Activated CD4-positive, alpha-beta T cell treated with anti-CD3 and anti-CD28 coated beads, Interleukin-2, Interleukin-6, amounts not matched to agents 100 ng/mL and 50 ng/mL, durations not matched to agents 16 hours and 8 hours (primary cell): ENCODE data around the gene KLRC2.
"Not testable (repeated sequence)": the region's sequence is repeated elsewhere in the genome, so short reads cannot be mapped to it uniquely, and the experiment has no call there.

ENCODE experiments used
- DNase-seq: peaks from one replicate; pipeline ENCODE4 v3.0.0-alpha.2; 2020

The KLRC2 gene

DNA sequence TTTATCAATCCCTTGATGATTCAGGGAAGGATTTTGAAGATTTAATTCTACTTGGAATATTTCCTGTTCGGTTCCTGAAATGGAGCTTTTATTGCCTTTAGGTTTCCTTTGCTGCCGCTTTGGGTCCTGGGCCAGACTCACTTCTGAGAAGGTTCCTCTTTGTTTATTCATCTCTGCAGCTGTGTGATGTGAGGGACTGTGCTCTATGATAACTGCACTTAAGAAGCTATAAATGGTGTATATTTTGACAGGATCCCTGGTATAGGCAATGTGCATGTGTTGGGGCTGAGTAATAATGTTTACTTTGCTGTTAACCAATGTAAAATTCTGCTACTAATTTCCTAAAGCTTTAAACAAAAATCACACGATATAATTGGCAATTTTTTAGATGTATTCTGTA lies at the start of gene KLRC2:
TSS of gene KLRC2 (minus strand) at position 195 of the 400 bp plus-strand sequence. CDS start at position 171, 24 bp downstream.
- not testable (repeated sequence) for DNase-seq

DNA sequence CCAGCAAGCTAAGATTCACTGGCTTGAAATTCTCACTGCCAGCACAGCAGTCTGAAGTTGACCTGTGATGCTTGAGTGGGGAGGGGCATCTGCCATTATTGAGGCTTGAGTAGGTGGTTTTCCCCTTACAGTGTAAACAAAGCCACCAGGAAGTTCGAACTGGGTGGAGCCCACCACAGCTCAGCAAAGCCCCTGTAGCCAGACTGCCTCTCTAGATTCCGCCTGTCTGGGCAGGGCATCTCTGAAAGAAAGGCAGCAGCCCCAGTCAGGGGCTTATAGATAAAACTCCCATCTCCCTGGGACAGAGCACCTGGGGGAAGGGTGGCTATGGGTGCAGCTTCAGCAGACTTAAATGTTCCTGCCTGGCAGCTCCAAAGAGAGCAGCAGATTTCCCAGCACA lies 46.1 kb upstream of the KLRC2 start:
- not testable (repeated sequence) for DNase-seq

DNA sequence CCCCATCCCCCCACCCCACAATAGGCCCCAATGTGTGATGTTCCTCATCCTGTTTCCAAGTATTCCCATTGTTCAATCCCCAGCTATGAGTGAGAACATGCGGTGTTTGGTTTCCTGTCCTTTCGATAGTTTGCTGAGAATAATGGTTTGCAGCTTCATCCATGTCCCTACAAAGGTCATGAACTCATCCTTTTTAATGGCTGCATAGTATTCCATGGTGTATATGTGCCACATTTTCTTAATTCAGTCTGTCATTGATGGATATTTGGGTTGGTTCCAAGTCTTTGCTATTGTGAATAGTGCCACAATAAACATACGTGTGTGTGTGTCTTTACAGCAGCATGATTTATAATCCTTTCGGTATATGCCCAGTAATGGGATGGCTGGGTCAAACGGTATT lies 37.0 kb upstream of the KLRC2 start:
- not testable (repeated sequence) for DNase-seq

DNA sequence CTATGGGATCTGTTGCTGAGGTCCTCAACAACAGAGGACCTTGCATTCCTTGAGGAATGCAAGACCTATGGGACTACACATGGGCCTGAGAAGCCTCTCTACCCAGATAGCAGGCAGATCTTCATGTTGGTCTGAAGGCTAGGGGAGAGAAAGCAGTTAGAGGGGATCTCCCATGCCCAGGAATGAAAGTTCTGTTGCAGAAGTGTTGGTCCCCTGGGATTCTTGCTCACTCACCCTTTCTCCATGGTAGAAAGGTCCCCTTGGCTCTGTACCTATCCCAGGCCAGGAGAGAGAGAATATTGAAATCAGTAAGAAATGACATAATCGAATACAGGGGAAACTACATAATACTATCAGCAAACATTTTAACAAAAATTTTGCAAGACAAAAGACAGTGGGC lies 33.9 kb upstream of the KLRC2 start:
- no peak for DNase-seq

DNA sequence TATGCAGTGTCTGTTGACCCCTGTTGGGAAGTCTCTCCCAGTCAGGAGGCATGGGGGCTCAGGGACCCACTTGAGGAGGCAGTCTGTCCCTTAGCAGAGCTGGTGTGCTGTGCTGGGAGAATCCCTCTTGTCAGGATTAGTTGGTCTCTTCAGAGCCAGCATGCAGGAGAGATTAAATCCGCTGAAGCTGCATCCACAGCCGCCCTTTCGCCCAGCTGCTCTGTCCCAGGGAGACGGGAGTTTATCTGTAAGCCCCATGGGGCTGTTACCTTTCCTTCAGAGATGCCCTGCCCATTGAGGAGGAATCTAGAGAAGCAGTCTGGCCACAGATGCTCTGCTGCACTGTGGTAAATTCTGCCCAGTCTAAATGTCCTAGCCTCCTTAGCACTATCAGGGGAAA lies 30.5 kb upstream of the KLRC2 start:
- no peak for DNase-seq

DNA sequence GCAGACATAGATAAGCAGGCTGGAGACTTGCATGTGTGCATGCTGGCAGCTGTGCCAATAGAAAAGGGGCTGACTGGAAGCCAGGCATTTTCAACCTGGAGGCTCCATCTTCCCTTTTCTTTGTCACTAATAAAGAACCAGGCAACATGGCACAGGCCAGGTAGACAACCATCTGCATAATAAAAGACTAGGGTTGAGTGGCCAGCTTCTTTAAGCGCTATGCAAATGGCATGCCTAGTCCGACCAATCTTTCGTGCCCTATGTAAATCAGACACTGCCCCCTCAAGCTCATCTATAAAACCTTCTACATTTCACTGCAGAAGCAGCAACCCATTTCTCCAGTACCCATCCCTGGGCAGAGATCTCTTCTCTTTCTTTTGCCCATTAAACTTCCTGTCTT lies 21.9 kb upstream of the KLRC2 start:
- no peak for DNase-seq

DNA sequence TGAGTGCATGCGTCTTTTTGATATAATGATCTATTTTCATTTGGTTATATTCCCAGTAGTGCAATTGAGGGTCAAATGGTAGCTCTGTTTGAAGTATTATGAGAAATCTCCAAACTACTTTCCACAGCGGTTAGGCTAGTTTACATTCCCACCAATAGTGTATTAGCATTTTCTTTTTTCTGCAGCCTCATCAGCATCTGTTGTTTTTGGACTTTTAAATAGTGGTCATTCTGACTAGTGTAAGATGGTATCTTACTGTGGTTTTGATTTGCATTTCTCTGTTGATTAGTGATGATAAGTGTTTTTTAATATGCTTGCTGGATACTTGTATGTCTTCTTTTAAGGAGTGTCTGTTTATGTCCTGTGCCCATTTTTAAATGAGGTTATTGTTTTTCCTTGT lies 21.0 kb upstream of the KLRC2 start:
- no peak for DNase-seq

DNA sequence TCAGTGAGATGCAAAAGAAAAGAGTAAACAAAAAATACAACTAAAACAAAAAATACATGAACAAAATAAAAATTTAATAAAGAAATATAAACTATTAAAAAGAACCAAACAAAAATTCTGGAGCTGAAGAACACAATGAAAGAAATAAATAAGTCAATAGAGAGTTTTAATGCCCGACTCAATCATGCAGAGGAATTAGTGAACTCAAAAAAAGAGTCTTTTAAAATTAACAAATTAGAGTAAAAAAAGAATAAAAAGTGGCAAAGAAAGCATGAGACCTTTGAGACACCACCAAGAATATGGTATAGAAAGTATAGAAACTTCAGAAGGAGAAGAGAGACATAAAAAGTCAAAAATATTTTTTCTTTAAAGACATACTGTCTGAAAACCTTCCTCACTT lies 20.0 kb upstream of the KLRC2 start:
- DNase-seq, result no peak

DNA sequence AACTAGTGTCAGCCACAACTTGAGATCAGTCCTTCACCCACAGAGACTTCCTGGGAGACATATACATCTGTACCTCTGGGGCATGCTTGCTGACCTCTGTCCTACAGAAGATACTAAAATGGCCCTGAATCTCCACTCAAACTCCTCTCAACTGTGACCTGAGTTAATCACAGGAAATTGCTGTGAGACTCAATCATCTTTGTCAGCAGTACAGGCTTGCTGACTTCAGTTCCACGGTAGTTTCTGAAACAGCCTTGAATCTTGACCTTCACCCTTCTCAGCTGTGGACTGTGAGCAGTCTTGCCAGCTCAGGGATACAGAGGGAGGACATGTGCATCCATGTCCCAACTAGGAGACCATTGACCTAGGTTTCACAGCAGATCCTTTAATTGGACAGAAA lies 18.7 kb upstream of the KLRC2 start:
- DNase-seq, result no peak

DNA sequence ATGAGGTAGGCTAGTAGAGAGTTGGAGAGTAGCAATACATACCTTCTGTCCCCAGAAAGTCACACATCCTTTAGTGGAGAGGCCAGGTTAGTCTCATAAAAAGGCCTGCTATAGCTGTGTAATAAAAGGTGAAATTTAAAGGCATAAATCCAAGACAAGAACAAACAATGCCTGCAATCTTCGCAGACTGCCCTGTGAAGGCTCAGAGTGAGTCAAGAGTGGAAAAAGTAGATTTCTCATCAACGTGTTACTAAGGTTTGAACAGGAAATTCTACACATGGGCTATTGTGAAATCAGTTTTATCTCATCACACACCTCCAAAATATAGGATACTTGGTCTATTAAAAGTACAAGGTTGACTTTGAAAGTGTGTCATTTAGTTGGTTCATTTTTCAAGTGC lies 17.3 kb upstream of the KLRC2 start, which contains the start of gene KLRC1:
TSS of gene KLRC1 (minus strand) at position 222 of the 400 bp plus-strand sequence. CDS start 2,221 bp downstream, outside the sequence.
- DNase-seq, result no peak

DNA sequence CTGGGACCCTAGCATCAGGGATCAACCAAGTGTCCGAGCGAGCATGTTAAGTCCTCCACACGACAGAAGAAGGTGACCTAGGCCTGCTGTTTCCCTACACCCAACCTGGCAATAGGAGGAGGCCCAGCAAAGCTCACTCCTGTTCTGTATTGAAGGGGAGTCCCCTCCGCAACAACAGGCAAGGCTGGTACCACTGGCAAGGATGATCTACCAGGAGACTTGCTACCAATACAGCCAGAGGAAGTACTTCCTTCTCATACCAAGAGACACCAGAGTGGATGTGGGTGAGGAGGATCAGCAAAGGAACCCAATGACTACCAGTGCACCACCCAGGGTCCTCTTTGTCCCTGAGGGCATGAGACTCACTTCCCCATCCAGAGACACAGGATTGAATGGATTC lies 12.4 kb upstream of the KLRC2 start:
- DNase-seq, result no peak

DNA sequence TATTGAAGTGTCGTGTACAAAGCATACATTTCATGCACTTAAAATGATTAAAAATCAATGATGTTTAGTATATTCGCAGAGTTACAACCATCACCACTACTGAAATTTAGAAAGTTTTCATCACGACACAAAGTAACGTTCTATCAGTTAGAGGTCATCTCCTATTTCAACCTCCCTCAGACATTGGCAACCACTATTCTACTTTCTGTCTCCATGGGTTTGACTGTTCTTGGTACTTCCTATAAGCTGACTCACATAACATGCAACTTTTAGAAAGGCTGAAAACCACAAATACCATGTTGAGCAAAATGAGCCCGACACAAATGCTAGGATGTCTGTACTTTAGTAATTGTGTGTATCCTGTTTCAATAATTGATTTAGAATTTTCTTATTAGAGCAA lies 10.2 kb upstream of the KLRC2 start:
- peak; percentile 20 for DNase-seq

DNA sequence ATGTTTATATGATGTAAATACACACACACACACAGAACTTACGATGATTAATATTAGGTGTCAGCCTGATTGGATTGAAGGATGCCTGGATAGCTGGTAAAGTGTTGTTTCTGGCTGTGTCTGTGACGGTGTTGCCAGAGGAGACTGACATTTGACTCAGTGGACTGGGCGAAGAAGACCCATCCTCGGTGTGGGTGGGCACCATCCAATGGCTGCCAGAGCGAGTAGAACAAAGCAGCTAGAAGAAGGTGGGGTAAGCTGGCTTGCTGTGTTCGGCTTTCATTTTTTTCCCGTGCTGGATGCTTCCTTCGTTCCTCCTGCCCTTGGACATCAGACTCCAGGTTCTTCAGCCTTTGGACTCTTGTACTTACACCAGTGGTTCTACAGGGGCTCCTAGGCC lies 5.3 kb upstream of the KLRC2 start:
- DNase-seq, result not testable (repeated sequence)

DNA sequence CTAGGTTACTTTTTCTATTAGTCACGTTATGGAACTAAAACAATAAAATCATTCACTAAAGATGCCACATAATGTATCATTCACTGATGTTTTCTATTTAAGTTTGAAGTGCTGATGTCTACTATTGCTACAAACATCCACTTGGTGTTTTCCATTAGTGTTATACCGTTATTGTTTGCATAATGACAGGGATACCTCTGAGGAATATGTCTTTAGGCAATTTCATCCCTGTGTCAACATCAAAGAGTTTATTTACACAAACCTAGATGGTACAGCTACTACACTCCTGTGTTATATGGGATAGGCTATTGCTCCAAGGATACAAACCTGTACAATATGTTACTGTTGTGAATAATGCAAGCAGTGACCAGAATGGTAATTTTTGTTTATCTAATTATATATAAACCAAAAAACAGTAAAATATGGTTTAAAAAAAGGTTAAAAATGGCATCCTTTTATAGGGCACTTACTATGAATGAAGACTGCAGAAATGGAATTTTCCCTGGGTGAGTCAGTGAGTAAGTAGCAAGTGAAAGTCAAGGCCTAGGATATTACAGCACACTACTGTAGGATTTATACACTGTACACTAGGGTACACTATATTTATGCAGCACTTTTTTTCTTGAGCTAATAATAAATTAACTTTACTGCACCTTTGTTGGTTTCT lies 3.9 kb upstream of the KLRC2 start:
- not testable (repeated sequence) for DNase-seq

DNA sequence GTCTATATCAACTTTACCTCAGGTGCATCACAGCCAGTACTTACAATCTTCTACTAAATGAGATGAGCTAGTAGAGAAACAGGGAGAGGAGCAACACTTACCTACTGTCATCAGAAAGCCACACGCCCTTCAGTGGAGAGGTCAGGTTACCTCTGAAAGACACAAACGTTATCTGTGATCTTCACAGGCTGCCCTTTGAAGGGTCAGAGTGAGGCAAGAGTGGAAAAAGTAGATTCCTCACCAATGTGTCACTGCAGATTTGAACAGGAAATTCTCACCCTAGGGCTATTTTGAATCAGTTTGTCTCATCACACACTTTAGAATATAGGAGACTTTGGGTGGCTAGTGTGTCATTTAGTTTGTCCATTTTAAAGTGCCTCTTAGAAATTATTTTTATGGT lies 1.8 kb upstream of the KLRC2 start:
- DNase-seq, result not testable (repeated sequence)

DNA sequence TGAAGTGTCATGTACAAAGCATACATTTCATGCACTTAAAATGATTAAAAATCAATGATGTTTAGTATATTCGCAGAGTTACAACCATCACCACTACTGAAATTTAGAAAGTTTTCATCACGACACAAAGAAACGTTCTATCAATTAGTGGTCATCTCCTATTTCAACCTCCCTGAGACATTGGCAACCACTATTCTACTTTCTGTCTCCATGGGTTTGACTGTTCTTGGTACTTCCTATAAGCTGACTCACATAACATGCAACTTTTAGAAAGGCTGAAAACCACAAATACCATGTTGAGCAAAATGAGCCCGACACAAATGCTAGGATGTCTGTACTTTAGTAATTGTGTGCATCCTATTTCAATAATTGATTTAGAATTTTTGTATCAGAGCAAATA lies 5.2 kb downstream of the KLRC2 start:
- DNase-seq, result not testable (repeated sequence)

DNA sequence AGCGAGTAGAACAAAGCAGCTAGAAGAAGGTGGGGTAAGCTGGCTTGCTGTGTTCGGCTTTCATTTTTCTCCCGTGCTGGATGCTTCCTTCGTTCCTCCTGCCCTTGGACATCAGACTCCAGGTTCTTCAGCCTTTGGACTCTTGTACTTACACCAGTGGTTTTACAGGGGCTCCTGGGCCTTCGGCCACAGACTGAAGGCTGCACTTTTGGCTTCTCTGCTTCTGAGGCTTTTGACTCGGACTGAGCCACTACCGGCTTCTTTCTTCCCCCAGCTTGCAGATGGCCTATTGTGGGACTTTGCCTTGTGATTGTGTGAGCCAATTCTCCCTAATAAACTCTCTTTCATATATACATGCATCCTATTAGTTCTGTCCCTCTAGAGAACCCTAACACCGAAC lies 9.9 kb downstream of the KLRC2 start:
- not testable (repeated sequence) for DNase-seq

DNA sequence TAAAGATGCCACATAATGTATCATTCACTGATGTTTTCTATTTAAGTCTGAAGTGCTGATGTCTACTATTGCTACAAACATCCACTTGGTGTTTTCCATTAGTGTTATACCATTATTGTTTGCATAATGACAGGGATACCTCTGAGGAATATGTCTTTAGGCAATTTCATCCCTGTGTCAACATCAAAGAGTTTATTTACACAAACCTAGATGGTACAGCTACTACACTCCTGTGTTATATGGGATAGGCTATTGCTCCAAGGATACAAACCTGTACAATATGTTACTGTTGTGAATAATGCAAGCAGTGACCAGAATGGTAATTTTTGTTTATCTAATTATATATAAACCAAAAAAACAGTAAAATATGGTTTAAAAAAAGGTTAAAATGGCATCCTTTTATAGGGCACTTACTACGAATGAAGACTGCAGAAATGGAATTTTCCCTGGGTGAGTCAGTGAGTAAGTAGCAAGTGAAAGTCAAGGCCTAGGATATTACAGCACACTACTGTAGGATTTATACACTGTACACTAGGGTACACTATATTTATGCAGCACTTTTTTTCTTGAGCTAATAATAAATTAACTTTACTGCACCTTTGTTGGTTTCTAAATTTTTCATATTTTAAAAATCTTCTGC lies 11.4 kb downstream of the KLRC2 start:
- DNase-seq, result not testable (repeated sequence)

DNA sequence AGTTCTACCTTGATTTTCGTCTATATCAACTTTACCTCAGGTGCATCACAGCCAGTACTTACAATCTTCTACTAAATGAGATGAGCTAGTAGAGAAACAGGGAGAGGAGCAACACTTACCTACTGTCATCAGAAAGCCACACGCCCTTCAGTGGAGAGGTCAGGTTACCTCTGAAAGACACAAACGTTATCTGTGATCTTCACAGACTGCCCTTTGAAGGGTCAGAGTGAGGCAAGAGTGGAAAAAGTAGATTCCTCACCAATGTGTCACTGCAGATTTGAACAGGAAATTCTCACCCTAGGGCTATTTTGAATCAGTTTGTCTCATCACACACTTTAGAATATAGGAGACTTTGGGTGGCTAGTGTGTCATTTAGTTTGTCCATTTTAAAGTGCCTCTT lies 13.7 kb downstream of the KLRC2 start:
- DNase-seq, result peak; percentile 9

DNA sequence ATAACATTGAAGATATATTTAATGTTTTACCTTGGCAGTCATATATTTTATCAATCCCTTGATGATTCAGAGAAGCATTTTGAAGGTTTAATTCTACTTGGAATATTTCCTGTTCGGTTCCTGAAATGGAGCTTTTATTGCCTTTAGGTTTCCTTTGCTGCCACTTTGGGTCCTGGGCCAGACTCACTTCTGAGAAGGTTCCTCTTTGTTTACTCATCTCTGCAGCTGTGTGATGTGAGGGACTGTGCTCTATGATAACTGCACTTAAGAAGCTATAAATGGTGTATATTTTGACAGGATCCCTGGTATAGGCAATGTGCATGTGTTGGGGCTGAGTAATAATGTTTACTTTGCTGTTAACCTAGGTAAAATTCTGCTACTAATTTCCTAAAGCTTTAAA lies 15.5 kb downstream of the KLRC2 start, which contains the start of gene KLRC3:
TSS of gene KLRC3 (minus strand) at position 262 of the 400 bp plus-strand sequence. CDS start at position 217, 45 bp downstream.
- not testable (repeated sequence) for DNase-seq

DNA sequence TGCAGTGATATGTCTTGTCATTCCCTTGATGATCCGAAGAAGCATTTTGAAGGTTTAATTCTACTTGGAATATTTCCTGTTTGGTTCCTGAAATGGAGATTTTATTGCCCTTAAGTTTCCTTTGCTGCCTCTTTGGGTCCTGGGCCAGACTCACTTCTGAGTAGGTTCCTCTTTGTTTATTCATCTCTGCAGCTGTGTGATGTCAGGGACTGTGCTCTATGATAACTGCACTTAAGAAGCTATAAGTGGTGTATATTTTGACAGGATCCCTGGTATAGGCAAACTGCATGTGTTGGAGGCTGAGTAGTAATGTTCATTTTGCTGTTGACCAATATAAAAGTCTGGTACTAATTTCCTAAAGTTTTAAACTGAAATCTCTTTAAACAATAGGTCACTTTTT lies 26.4 kb downstream of the KLRC2 start, which contains the start of gene KLRC4:
TSS of gene KLRC4 (minus strand) at position 366 of the 400 bp plus-strand sequence. CDS start at position 184, 182 bp downstream.
- no peak for DNase-seq

DNA sequence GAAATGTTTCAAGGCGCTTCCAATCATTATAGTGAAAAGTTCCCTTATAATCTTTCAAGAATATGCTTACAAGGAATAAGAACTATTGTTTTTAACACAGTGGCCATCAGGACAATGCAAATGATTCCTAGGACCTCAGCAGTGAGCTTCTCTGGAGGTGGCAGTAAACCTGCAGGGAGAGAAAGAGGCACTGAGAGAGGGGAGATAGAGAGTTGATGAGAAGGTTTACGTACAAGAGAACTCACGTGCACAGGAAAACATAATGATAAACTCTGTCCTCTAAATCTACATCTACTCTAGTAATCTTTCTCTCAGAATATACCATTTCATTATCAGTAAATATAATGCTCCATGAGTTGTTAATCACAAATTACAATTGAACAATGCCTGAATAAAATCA lies 27.0 kb downstream of the KLRC2 start:
- DNase-seq, result no peak

DNA sequence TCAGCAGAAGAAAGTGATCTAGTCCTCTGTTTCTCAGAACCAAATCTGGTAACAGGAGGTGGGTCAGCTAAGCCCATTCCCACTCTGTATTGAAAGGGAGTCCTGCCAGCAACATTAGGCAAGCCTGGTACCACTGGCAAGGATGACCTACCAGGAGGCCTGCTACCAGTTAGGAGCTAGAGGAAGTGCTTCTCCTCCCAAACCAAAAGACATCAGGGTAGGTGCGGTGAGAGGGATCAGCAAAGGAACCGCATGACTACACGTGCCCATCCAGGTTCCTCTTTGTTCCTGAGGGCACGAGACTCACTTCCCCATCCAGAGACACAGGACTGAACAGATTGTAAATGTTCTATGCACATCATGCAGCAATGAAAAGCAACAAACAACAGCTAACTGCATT lies 29.1 kb downstream of the KLRC2 start:
- DNase-seq, result no peak

DNA sequence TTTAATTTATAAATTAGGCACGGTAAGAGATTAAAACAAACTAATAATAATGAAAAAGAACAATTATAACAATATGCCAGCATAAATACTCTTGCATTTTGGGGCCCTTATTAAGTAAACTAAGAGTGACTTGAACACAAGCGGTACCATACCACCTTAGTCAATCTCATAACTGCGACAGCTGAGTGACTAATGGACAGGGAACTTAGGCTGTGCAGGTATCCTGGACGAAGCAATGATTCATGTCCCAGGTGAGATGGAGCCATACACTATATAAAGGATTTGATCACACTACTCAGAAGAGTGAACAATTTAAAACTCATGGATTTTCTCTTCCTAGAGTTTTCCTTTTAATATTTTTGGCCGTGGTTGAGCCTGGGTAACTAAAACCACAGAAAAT lies 30.5 kb downstream of the KLRC2 start:
- DNase-seq, result no peak
